Astrocyte (in vitro differentiated cells and primary cell): ENCODE results near the gene HDGF. TPM values are rescaled to one million over a fixed set of nuclear protein-coding genes. Genes with fewer than 3 reads are reported as not detected.

Source experiments
- DNase-seq: peaks from one replicate; pipeline ENCODE4 v3.0.0-alpha.2; 2010; ENCODE audit warnings: low read depth
- FAIRE-seq: peaks from 2 replicates; lab custom pipeline; 2011; peaks lifted over from hg19 to GRCh38; lab: Jason Lieb, UNC
- H2AFZ ChIP-seq: 2 replicates; pipeline ENCODE4 v1.6.0; 2012; ENCODE audit warnings: low read depth, low read length, inconsistent platforms
- H3K27ac ChIP-seq: 2 replicates; pipeline ENCODE4 v1.5.1; 2011; ENCODE audit warnings: low read depth, low read length, inconsistent platforms
- H3K27me3 ChIP-seq: 2 replicates; pipeline ENCODE4 v1.6.0; 2011; ENCODE audit warnings: low read length, inconsistent platforms; ENCODE audit not compliant: insufficient read depth
- H3K36me3 ChIP-seq: 2 replicates; pipeline ENCODE4 v1.5.1; 2011; ENCODE audit warnings: low read length, inconsistent platforms; ENCODE audit not compliant: insufficient read depth
- H3K4me1 ChIP-seq: 2 replicates; pipeline ENCODE4 v1.5.1; 2011; ENCODE audit warnings: low read length, inconsistent platforms; ENCODE audit not compliant: insufficient read depth
- H3K4me2 ChIP-seq: 2 replicates; pipeline ENCODE4 v1.6.0; 2012; ENCODE audit warnings: low read length, inconsistent platforms
- H3K4me3 ChIP-seq: 2 replicates; pipeline ENCODE4 v1.5.1; 2011; ENCODE audit warnings: low read depth, mild to moderate bottlenecking, low read length, inconsistent platforms; ENCODE audit not compliant: insufficient read depth
- H3K79me2 ChIP-seq: 2 replicates; pipeline ENCODE4 v1.6.0; 2012; ENCODE audit warnings: mild to moderate bottlenecking, low read length, inconsistent platforms; ENCODE audit not compliant: insufficient read depth
- H3K9ac ChIP-seq: 2 replicates; pipeline ENCODE4 v1.6.0; 2012; ENCODE audit warnings: mild to moderate bottlenecking, low read length, inconsistent platforms
- H3K9me3 ChIP-seq: 2 replicates; pipeline ENCODE4 v1.5.1; 2012; ENCODE audit warnings: low read depth, mild to moderate bottlenecking, low read length, inconsistent platforms; ENCODE audit not compliant: insufficient read depth
- H4K20me1 ChIP-seq: 2 replicates; pipeline ENCODE4 v1.6.0; 2012; ENCODE audit warnings: low read length, inconsistent platforms; ENCODE audit not compliant: insufficient read depth
- H3K27ac Mint-ChIP-seq: one replicate; pipeline ENCODE4 v1.8.0; 2021; ENCODE audit warnings: mild to moderate bottlenecking, mixed read lengths; ENCODE audit not compliant: unreplicated experiment
- H3K27me3 Mint-ChIP-seq: one replicate; pipeline ENCODE4 v1.8.0; 2021; ENCODE audit warnings: low read depth, mixed read lengths; ENCODE audit not compliant: unreplicated experiment
- H3K36me3 Mint-ChIP-seq: one replicate; pipeline ENCODE4 v1.8.0; 2021; ENCODE audit warnings: low read depth, mixed read lengths; ENCODE audit not compliant: unreplicated experiment
- H3K4me1 Mint-ChIP-seq: one replicate; pipeline ENCODE4 v1.8.0; 2021; ENCODE audit warnings: low read depth, mixed read lengths; ENCODE audit not compliant: unreplicated experiment
- H3K4me3 Mint-ChIP-seq: one replicate; pipeline ENCODE4 v1.8.0; 2021; ENCODE audit warnings: mild to moderate bottlenecking, moderate library complexity, mixed read lengths; ENCODE audit not compliant: unreplicated experiment
- H3K9me3 Mint-ChIP-seq: one replicate; pipeline ENCODE4 v1.8.0; 2021; ENCODE audit warnings: mild to moderate bottlenecking, mixed read lengths; ENCODE audit not compliant: unreplicated experiment
- EZH2 ChIP-seq: IDR thresholded peaks from 2 replicates; pipeline ENCODE4 v1.6.1; 2012; ENCODE audit warnings: mild to moderate bottlenecking, low read length, inconsistent platforms; ENCODE audit not compliant: insufficient read depth
- total RNA-seq: library from RNA; stranded (reverse); gene quantifications from 2 replicates; pipeline ENCODE4 v1.2.1, GENCODE V29; 2021
- TF ChIP-seq, protein P1 (sequence below): IDR thresholded peaks from 2 replicates; pipeline ENCODE4 v1.5.1; 2011; ENCODE audit warnings: low read depth, mild to moderate bottlenecking, inconsistent platforms, low read length, moderate library complexity; ENCODE audit not compliant: insufficient read depth

HDGF gene
- total RNA-seq, 1 donor from 2014 or later, result 190 TPM

- H4K20me1 ChIP-seq, result no peaks in the 10 kb centered on the region
- peak overlapping the region; percentile 55 for H3K4me2 ChIP-seq
- no peaks in the 10 kb centered on the region for H3K36me3 ChIP-seq
- no peak overlapping the region for H3K27ac ChIP-seq
- H3K27me3 ChIP-seq, result peaks cover 2% of the 10 kb centered on the region
- Mint-ChIP-seq H3K36me3 (no peaks in the 10 kb centered on the region), H3K9me3 (no peaks in the 10 kb centered on the region), H3K4me1 (peaks cover 48% of the 10 kb centered on the region), H3K27ac (peak overlapping the region; percentile 79), H3K27me3 (no peaks in the 10 kb centered on the region), H3K4me3 (peak overlapping the region; percentile 45)
- peaks cover 29% of the 10 kb centered on the region for H3K4me1 ChIP-seq
- TF ChIP-seq, protein P1, sequence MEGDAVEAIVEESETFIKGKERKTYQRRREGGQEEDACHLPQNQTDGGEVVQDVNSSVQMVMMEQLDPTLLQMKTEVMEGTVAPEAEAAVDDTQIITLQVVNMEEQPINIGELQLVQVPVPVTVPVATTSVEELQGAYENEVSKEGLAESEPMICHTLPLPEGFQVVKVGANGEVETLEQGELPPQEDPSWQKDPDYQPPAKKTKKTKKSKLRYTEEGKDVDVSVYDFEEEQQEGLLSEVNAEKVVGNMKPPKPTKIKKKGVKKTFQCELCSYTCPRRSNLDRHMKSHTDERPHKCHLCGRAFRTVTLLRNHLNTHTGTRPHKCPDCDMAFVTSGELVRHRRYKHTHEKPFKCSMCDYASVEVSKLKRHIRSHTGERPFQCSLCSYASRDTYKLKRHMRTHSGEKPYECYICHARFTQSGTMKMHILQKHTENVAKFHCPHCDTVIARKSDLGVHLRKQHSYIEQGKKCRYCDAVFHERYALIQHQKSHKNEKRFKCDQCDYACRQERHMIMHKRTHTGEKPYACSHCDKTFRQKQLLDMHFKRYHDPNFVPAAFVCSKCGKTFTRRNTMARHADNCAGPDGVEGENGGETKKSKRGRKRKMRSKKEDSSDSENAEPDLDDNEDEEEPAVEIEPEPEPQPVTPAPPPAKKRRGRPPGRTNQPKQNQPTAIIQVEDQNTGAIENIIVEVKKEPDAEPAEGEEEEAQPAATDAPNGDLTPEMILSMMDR, result no peak
- no peak for TF ChIP-seq EZH2
- H2AFZ ChIP-seq, result no peak overlapping the region
- no peaks in the 10 kb centered on the region for H3K79me2 ChIP-seq
- FAIRE-seq (no peak), DNase-seq (no peak)
- H3K9ac ChIP-seq, result no peak overlapping the region
- H3K9me3 ChIP-seq, result no peaks in the 10 kb centered on the region
- H3K4me3 ChIP-seq, result no peak overlapping the region
Measured at GRCh38 chr1:156692441-156692924, 59.0 kb downstream of the HDGF start.

Other genes with a start within 250 kb of the HDGF start
- 1.9 and 2.2 TPM in 2 replicates for gene IQGAP3, start 179.1 kb downstream of the HDGF start, total RNA-seq
- not detected in 2 replicates for gene TTC24, start 172.0 kb downstream of the HDGF start, total RNA-seq
- gene NAXE, start 159.9 kb downstream of the HDGF start, total RNA-seq, result 48.5 and 51.1 TPM in 2 replicates
- gene GPATCH4, start 150.2 kb downstream of the HDGF start, total RNA-seq, result 20.6 and 22.8 TPM in 2 replicates
- gene HAPLN2, start 132.3 kb downstream of the HDGF start, total RNA-seq, result not detected in 2 replicates
- 0.29 and 0.41 TPM in 2 replicates for gene BCAN, start 109.6 kb downstream of the HDGF start, total RNA-seq
- gene NES, start 74.3 kb downstream of the HDGF start, total RNA-seq, result 280 and 310 TPM in 2 replicates
- gene CRABP2, start 46.1 kb downstream of the HDGF start, total RNA-seq, result 278 and 339 TPM in 2 replicates
- 9.9 and 11.1 TPM in 2 replicates for gene METTL25B, start 23.2 kb downstream of the HDGF start, total RNA-seq
- 30.1 and 33.4 TPM in 2 replicates for gene ISG20L2, start 22.9 kb downstream of the HDGF start, total RNA-seq
- 37.4 and 46.5 TPM in 2 replicates for gene MRPL24, start 10.6 kb downstream of the HDGF start, total RNA-seq
- 75.5 and 78.3 TPM in 2 replicates for gene PRCC, start 15.9 kb upstream of the HDGF start, total RNA-seq
- 0.89 and 1.1 TPM in 2 replicates for gene SH2D2A, start 65.2 kb upstream of the HDGF start, total RNA-seq
- gene INSRR, start 107.4 kb upstream of the HDGF start, total RNA-seq, result 0.05 TPM in 1 of 2 replicates, not detected in the other
- 0.10 and 0.27 TPM in 2 replicates for gene NTRK1, start 109.2 kb upstream of the HDGF start, total RNA-seq
- gene PEAR1, start 142.0 kb upstream of the HDGF start, total RNA-seq, result 8.5 and 17.3 TPM in 2 replicates
- gene LRRC71, start 169.0 kb upstream of the HDGF start, total RNA-seq, result 0.14 TPM in 1 of 2 replicates, not detected in the other